Measurements from ENCODE around the gene CERS3. TPM values are rescaled to one million over a fixed set of nuclear protein-coding genes. Genes with fewer than 3 reads are reported as not detected.

CERS3 gene
- total RNA-seq, 4 donors from 2014 or later = 0.69 TPM; not detected in 3

DNA sequence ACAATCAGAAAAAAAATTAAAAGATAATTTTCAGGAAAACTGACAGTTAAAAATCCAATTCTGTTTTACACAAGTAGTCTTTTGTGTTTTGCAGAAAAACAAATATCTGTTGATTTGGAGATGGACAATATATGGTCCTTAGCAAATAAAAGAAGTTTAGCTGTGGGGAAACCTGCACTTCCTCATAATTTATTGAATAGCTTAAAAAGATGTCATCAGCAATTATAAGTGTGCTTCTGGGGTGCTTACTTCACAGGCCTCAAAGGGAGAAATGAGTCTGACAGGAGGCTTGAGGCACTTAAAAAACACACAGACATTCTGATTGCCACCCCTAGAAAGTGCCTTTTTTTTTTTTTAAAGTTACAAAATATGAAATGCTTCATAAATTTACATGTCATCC, 31.6 kb upstream of the CERS3 start:
- Histone ChIP-seq H3K36me3 (no peaks in the 10 kb centered on the region), H3K27ac (no peak overlapping the region), H3K4me1 (no peaks in the 10 kb centered on the region), H3K27me3 (no peaks in the 10 kb centered on the region), H3K4me3 (no peak overlapping the region), H3K9me3 (no peaks in the 10 kb centered on the region)
- intact Hi-C loops (cut with DNase I; ENCODE audit: low total_unique reads) = no loop called here
- DNase-seq = no peak
- TF ChIP-seq, protein P1, sequence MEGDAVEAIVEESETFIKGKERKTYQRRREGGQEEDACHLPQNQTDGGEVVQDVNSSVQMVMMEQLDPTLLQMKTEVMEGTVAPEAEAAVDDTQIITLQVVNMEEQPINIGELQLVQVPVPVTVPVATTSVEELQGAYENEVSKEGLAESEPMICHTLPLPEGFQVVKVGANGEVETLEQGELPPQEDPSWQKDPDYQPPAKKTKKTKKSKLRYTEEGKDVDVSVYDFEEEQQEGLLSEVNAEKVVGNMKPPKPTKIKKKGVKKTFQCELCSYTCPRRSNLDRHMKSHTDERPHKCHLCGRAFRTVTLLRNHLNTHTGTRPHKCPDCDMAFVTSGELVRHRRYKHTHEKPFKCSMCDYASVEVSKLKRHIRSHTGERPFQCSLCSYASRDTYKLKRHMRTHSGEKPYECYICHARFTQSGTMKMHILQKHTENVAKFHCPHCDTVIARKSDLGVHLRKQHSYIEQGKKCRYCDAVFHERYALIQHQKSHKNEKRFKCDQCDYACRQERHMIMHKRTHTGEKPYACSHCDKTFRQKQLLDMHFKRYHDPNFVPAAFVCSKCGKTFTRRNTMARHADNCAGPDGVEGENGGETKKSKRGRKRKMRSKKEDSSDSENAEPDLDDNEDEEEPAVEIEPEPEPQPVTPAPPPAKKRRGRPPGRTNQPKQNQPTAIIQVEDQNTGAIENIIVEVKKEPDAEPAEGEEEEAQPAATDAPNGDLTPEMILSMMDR (IDR thresholded peaks at IDR 0.05) = no peak
- TF ChIP-seq POLR2A (IDR thresholded peaks at IDR 0.05) = no peak

DNA sequence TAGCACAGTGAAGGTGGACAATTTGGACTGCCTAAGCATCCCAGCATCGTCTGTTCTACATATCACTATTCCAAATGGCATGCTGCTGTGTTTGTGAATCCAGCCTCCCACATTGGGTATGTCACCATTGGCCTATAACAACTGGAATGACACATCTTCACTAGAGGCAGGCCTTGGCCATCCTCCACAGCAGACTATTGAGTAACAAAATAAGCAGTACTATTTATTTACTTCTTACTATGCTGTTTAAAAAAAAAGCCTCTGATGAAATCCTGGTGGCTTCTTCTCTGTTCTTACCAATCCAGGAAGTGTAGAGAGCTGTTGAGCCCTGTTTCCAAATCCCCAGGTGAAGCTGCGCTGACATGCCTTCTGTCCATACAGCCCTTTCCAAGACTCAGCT, 30.6 kb upstream of the CERS3 start:
- no peaks in the 10 kb centered on the region for H3K4me1 ChIP-seq
- no peak for TF ChIP-seq POLR2A (IDR thresholded peaks at IDR 0.05)
- TF ChIP-seq, protein P1 (IDR thresholded peaks at IDR 0.05) = no peak
- H3K27ac ChIP-seq = no peak overlapping the region
- intact Hi-C loops (cut with DNase I; ENCODE audit: low total_unique reads) = no loop called here
- H3K36me3 ChIP-seq = no peaks in the 10 kb centered on the region
- no peaks in the 10 kb centered on the region for H3K9me3 ChIP-seq
- H3K27me3 ChIP-seq = no peaks in the 10 kb centered on the region
- no peak for DNase-seq
- no peak overlapping the region for H3K4me3 ChIP-seq

DNA sequence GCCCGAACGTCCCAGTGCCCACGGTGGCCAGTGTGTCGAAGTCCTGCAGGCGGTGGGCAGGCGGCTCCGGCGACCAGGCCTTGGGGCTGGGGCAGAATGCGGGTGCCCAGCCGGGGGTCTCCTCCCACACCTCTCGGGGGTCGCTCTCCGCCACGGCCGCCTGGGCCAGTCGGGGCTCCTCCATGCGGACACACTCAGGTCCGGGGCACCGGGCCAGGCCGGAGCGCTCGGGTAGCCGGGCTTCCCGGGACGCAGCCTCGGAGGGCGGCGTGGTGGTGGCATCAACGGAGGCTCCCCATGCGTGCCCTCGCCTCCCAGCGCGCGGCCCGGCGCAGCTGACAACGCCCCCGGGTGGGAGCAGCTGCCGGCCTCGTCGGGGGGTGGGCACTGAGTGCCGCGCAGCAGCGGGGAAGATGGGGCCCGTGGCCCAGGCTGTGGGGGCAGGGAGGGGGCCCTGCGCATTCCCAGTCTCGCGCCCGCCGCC, 30.1 kb upstream of the CERS3 start:
- no peak for TF ChIP-seq POLR2A (IDR thresholded peaks at IDR 0.05)
- TF ChIP-seq, protein P1 (IDR thresholded peaks at IDR 0.05) = no peak
- Histone ChIP-seq H3K9me3 (no peaks in the 10 kb centered on the region), H3K36me3 (no peaks in the 10 kb centered on the region), H3K27me3 (no peaks in the 10 kb centered on the region), H3K27ac (no peak overlapping the region), H3K4me3 (no peak overlapping the region), H3K4me1 (no peaks in the 10 kb centered on the region)
- intact Hi-C loops (cut with DNase I; ENCODE audit: low total_unique reads) = no loop called here
- DNase-seq = no peak

DNA sequence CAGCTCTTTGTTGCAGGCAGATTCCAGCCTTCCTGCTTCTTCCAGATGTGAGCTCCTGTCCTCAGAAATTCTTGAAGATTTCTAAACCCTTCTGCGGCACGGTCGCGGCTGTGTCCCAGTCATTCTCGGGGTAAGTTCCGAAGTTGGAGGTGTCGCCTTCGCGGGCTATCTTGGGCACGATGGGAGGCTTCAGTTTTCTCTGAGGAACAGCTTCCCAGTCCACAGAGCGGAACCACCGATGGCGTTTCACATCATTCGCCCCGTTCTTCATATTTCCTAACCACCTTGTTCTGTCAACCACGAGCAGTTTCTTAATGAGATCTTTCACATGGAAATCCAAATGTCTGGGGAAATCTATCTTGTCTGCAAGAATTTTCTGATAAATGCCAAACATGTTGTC, 24.7 kb upstream of the CERS3 start:
- Histone ChIP-seq H3K27ac (no peak overlapping the region), H3K9me3 (no peaks in the 10 kb centered on the region), H3K27me3 (no peaks in the 10 kb centered on the region), H3K4me1 (no peaks in the 10 kb centered on the region), H3K4me3 (no peak overlapping the region), H3K36me3 (no peaks in the 10 kb centered on the region)
- TF ChIP-seq POLR2A (IDR thresholded peaks at IDR 0.05) = no peak
- TF ChIP-seq, protein P1 (IDR thresholded peaks at IDR 0.05) = no peak
- DNase-seq = no peak
- intact Hi-C loops (cut with DNase I; ENCODE audit: low total_unique reads) = no loop called here

DNA sequence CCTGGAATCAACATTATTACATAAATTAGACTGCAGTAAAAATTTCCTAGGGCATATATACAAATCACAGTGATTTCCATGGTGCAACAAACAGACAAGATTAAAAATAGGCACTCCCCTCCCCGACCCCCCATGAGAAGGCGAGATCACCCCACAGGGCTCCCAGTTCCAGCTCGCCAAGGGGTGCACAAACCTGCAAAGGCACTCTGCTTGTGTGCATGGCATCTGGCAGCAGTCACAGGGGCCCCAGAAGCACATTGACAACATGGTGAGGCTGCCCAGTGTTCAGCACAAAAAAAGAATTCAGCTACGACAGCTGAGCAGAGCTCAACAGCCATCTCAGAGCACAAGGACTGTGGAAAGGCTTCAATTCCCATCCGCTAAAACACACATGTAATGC, 19.2 kb upstream of the CERS3 start:
- Histone ChIP-seq H3K9me3 (no peaks in the 10 kb centered on the region), H3K4me1 (no peaks in the 10 kb centered on the region), H3K27me3 (no peaks in the 10 kb centered on the region), H3K36me3 (no peaks in the 10 kb centered on the region), H3K4me3 (no peak overlapping the region), H3K27ac (no peak overlapping the region)
- DNase-seq = no peak
- TF ChIP-seq, protein P1 (IDR thresholded peaks at IDR 0.05) = no peak
- TF ChIP-seq POLR2A (IDR thresholded peaks at IDR 0.05) = no peak
- intact Hi-C loops (cut with DNase I; ENCODE audit: low total_unique reads) = no loop called here
